Lower lobe of right lung (tissue), 2 donors: ENCODE data around the gene GRIA4. TPM values are rescaled to one million over a fixed set of nuclear protein-coding genes. Genes with fewer than 3 reads are reported as not detected.

ENCODE experiments used
- ATAC-seq, 2 donors: fragments of 200-7000 bp; cut with Tn5 transposase; one replicate each; pipeline ENCODE4 v1.9.1; 2020 to 2022; ENCODE audit warnings: mild to moderate bottlenecking in 2 of 2, moderate library complexity in 2 of 2
- DNase-seq: peaks from one replicate; pipeline ENCODE4 v3.0.0-alpha.2; 2020
- H3K27ac ChIP-seq: fragments of 200-600 bp; one replicate; pipeline ENCODE4 v1.8.0; 2022
- H3K27me3 ChIP-seq: fragments of 200-600 bp; one replicate; pipeline ENCODE4 v1.8.0; 2022; ENCODE audit warnings: low read depth
- H3K36me3 ChIP-seq: fragments of 200-600 bp; one replicate; pipeline ENCODE4 v1.8.0; 2022; ENCODE audit warnings: mild to moderate bottlenecking
- H3K4me1 ChIP-seq: fragments of 200-600 bp; one replicate; pipeline ENCODE4 v1.8.0; 2022
- H3K4me3 ChIP-seq: fragments of 200-600 bp; one replicate; pipeline ENCODE4 v1.8.0; 2022; ENCODE audit warnings: mild to moderate bottlenecking
- H3K9me3 ChIP-seq: fragments of 200-600 bp; one replicate; pipeline ENCODE4 v1.8.0; 2022
- intact Hi-C: fragments of 100-400 bp; cut with DNase I; formaldehyde crosslinking; loops from one replicate; pipeline ENCODE4 v1.11.0; 2022
- total RNA-seq: library from RNA; stranded (reverse); fragmentation: NEBNext Ultra II Directional; extraction: Animal tissue kit (Norgen Biotek cat#: 25700); gene quantifications from one replicate; pipeline ENCODE4 v1.2.1, GENCODE V29; 2021
- TF ChIP-seq, protein P1 (sequence below): fragments of 200-600 bp; IDR thresholded peaks from one replicate; pipeline ENCODE4 v1.8.0; 2022; ENCODE audit warnings: antibody characterized with exemption, mild to moderate bottlenecking
- donor health status: DM: no; HTN: yes; CAD: no; lungs with severe emphysema.

The GRIA4 gene
- total RNA-seq, 1 donor from 2014 or later, result not detected

DNA sequence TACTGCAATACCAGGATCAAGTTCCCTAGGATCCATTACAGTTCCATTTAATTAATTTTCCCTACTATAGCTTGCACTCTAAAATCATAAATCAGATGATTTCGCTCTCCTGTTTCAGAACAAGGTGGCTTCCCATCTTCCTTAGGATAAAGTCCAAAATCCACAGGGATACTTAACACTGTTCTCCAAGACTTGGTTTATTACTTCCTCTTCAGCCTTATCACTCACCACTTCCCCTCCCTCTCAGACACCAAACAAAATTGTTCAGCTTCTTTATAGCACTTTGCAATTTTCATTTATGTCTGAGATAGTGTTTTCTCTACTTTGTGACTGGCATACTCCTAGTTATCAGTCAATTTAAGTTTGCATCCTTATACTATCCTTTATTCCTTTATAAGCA, 124.6 kb downstream of the GRIA4 start:
- no peaks in the 10 kb centered on the region for H3K4me1 ChIP-seq
- TF ChIP-seq, protein P1, sequence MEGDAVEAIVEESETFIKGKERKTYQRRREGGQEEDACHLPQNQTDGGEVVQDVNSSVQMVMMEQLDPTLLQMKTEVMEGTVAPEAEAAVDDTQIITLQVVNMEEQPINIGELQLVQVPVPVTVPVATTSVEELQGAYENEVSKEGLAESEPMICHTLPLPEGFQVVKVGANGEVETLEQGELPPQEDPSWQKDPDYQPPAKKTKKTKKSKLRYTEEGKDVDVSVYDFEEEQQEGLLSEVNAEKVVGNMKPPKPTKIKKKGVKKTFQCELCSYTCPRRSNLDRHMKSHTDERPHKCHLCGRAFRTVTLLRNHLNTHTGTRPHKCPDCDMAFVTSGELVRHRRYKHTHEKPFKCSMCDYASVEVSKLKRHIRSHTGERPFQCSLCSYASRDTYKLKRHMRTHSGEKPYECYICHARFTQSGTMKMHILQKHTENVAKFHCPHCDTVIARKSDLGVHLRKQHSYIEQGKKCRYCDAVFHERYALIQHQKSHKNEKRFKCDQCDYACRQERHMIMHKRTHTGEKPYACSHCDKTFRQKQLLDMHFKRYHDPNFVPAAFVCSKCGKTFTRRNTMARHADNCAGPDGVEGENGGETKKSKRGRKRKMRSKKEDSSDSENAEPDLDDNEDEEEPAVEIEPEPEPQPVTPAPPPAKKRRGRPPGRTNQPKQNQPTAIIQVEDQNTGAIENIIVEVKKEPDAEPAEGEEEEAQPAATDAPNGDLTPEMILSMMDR, result no peak
- intact Hi-C loops, result no loop called here
- no peaks in the 10 kb centered on the region for H3K9me3 ChIP-seq
- H3K27ac ChIP-seq, result no peak overlapping the region
- no peak overlapping the region for H3K4me3 ChIP-seq
- ATAC-seq (no peak), DNase-seq (no peak)
- H3K27me3 ChIP-seq, result no peaks in the 10 kb centered on the region
- H3K36me3 ChIP-seq, result no peaks in the 10 kb centered on the region

GRCh38 chr11:105738251-105738650, 128.4 kb downstream of the GRIA4 start:
- Histone ChIP-seq H3K4me1 (no peaks in the 10 kb centered on the region), H3K4me3 (no peak overlapping the region), H3K36me3 (no peaks in the 10 kb centered on the region), H3K9me3 (no peaks in the 10 kb centered on the region), H3K27ac (no peak overlapping the region), H3K27me3 (no peaks in the 10 kb centered on the region)
- ATAC-seq (no peak), DNase-seq (no peak)
- TF ChIP-seq, protein P1, result no peak
- intact Hi-C loops, result no loop called here

- Histone ChIP-seq H3K4me3 (no peak overlapping the region), H3K9me3 (no peaks in the 10 kb centered on the region), H3K27ac (no peak overlapping the region), H3K27me3 (no peaks in the 10 kb centered on the region), H3K4me1 (no peaks in the 10 kb centered on the region), H3K36me3 (no peaks in the 10 kb centered on the region)
- no peak for ATAC-seq
- TF ChIP-seq, protein P1, result no peak
- no peak for DNase-seq
- intact Hi-C loops, result no loop called here
Observed at GRCh38 chr11:105738986-105739795, 129.3 kb downstream of the GRIA4 start.

- TF ChIP-seq, protein P1, result no peak
- Histone ChIP-seq H3K4me3 (no peak overlapping the region), H3K27me3 (no peaks in the 10 kb centered on the region), H3K4me1 (no peaks in the 10 kb centered on the region), H3K27ac (no peak overlapping the region), H3K9me3 (no peaks in the 10 kb centered on the region), H3K36me3 (no peaks in the 10 kb centered on the region)
- ATAC-seq (no peak), DNase-seq (no peak)
- intact Hi-C loops, result no loop called here
Observed at GRCh38 chr11:105740164-105740903, 130.5 kb downstream of the GRIA4 start.

GRCh38 chr11:105741488-105742020, 131.7 kb downstream of the GRIA4 start:
- intact Hi-C loops, result no loop called here
- TF ChIP-seq, protein P1, result no peak
- Histone ChIP-seq H3K36me3 (no peaks in the 10 kb centered on the region), H3K9me3 (no peaks in the 10 kb centered on the region), H3K27me3 (no peaks in the 10 kb centered on the region), H3K4me1 (no peaks in the 10 kb centered on the region), H3K4me3 (no peak overlapping the region), H3K27ac (no peak overlapping the region)
- DNase-seq (no peak), ATAC-seq (no peak)
